B cell (primary cell): Measurements from ENCODE around the gene TMED9. TPM values are rescaled to one million over a fixed set of nuclear protein-coding genes. Genes with fewer than 3 reads are reported as not detected.

ENCODE experiments used
- ATAC-seq: fragments of 200-7000 bp; cut with Tn5 transposase; one replicate; pipeline ENCODE4 v1.10.0; 2021; ENCODE audit warnings: low read depth, mild to moderate bottlenecking, moderate number of reproducible peaks, moderate library complexity
- CTCF ChIA-PET: fragments of 350-600 bp; sonication (Branson Sonifier 250); formaldehyde crosslinking; loops from one replicate; lab custom pipeline; 2021; ENCODE audit warnings: antibody characterized with exemption, inconsistent platforms; lab: Charles Lee
- POLR2A ChIA-PET: fragments of 350-600 bp; sonication (Branson Sonifier 250); formaldehyde crosslinking; loops from one replicate; lab custom pipeline; 2021; ENCODE audit warnings: antibody characterized with exemption; lab: Charles Lee
- DNase-seq: peaks from one replicate; pipeline ENCODE4 v3.0.0; 2013
- H2AFZ ChIP-seq: 2 replicates; pipeline ENCODE4 v1.6.1; 2012; ENCODE audit warnings: mild to moderate bottlenecking, low read depth, low read length; ENCODE audit not compliant: insufficient read depth, poor library complexity, severe bottlenecking
- H3K27ac ChIP-seq, 2 donors: 1 replicate in 1 of 2; 2 replicates in 1 of 2; pipeline ENCODE4 v1.5.1; 2012 to 2013; ENCODE audit warnings: low read length in 2 of 2, mild to moderate bottlenecking in 2 of 2, moderate library complexity in 1 of 2
- H3K27me3 ChIP-seq, 4 experiments: fragments of 200-600 bp in 1 of 4; sonication (generic) in 1 of 4; replicated peaks in 1 of 4; 1 replicate in 2 of 4; 2 replicates in 2 of 4; pipeline versions ENCODE4 v1.6.1 to v1.7.0; 2013 to 2016; ENCODE audit warnings: low read length in 3 of 4, mild to moderate bottlenecking in 2 of 4, mixed read lengths in 1 of 4, moderate library complexity in 1 of 4; ENCODE audit not compliant: insufficient read depth in 4 of 4, control insufficient read depth in 3 of 4; ENCODE audit errors: control extremely low read depth in 1 of 4
- H3K36me3 ChIP-seq, 2 experiments: replicated peaks in 1 of 2; 1 replicate in 1 of 2; 2 replicates in 1 of 2; pipeline versions ENCODE4 v1.6.1 to v1.7.1; 2013; ENCODE audit warnings: low read length in 1 of 2; ENCODE audit not compliant: insufficient read depth in 2 of 2, control insufficient read depth in 1 of 2; ENCODE audit errors: control extremely low read depth in 1 of 2, extremely low read depth in 1 of 2
- H3K4me1 ChIP-seq, 2 donors: fragments of 200-600 bp in 1 of 2; sonication (generic) in 1 of 2; 1 replicate in 1 of 2; 2 replicates in 1 of 2; pipeline versions ENCODE4 v1.5.1 to v1.6.1; 2013 to 2017; ENCODE audit warnings: low read length in 2 of 2; ENCODE audit not compliant: control insufficient read depth in 2 of 2, insufficient read depth in 2 of 2
- H3K4me2 ChIP-seq: replicated peaks from 2 replicates; pipeline ENCODE3; 2012; ENCODE audit warnings: mild to moderate bottlenecking, low read depth, low read length; ENCODE audit not compliant: poor library complexity, severe bottlenecking
- H3K4me3 ChIP-seq, 5 experiments: fragments of 200-600 bp in 1 of 5; sonication (generic) in 1 of 5; 1 replicate in 3 of 5; 2 replicates in 2 of 5; pipeline versions ENCODE4 v1.5.1 to v1.7.0; 2011 to 2016; ENCODE audit warnings: low read length in 4 of 5, mild to moderate bottlenecking in 4 of 5, low read depth in 2 of 5, control low read depth in 1 of 5, moderate library complexity in 1 of 5; ENCODE audit not compliant: insufficient read depth in 1 of 5; ENCODE audit errors: control extremely low read depth in 1 of 5, extremely low read depth in 1 of 5
- H3K79me2 ChIP-seq: fragments of 200-600 bp; sonication (generic); one replicate; pipeline ENCODE4 v1.6.0; 2016; ENCODE audit warnings: low read length; ENCODE audit not compliant: control insufficient read depth, insufficient read depth
- H3K9ac ChIP-seq: fragments of 200-600 bp; sonication (generic); 2 replicates; pipeline ENCODE4 v1.6.1; 2017; ENCODE audit warnings: mild to moderate bottlenecking, low read length, moderate library complexity
- H3K9me3 ChIP-seq, 3 donors: one replicate each; pipeline versions ENCODE4 v1.6.1 to v1.7.1; 2013; ENCODE audit warnings: low read length in 2 of 3; ENCODE audit not compliant: control insufficient read depth in 2 of 3, insufficient read depth in 1 of 3; ENCODE audit errors: control extremely low read depth in 1 of 3
- H4K20me1 ChIP-seq: 2 replicates; pipeline ENCODE4 v1.6.0; 2012; ENCODE audit warnings: mild to moderate bottlenecking, low read length; ENCODE audit not compliant: insufficient read depth, control insufficient read depth, poor library complexity, severe bottlenecking
- H3K27ac Mint-ChIP-seq: one replicate; pipeline ENCODE4 v1.8.0; 2021; ENCODE audit warnings: mixed read lengths
- H3K27me3 Mint-ChIP-seq: one replicate; pipeline ENCODE4 v1.8.0; 2021; ENCODE audit warnings: mixed read lengths
- H3K4me1 Mint-ChIP-seq: one replicate; pipeline ENCODE4 v1.8.0; 2021; ENCODE audit warnings: mixed read lengths
- H3K4me3 Mint-ChIP-seq: one replicate; pipeline ENCODE4 v1.8.0; 2021; ENCODE audit warnings: mixed read lengths
- H3K9me3 Mint-ChIP-seq: one replicate; pipeline ENCODE4 v1.8.0; 2022; ENCODE audit warnings: mixed read lengths; ENCODE audit not compliant: insufficient read depth
- CTCF ChIP-seq: fragments of 200-600 bp; IDR thresholded peaks from one replicate; pipeline ENCODE4 v1.8.0; 2022; ENCODE audit warnings: antibody characterized with exemption, mild to moderate bottlenecking
- EZH2 ChIP-seq: IDR thresholded peaks from 2 replicates; pipeline ENCODE4 v1.6.1; 2012; ENCODE audit warnings: borderline replicate concordance, low read depth, mild to moderate bottlenecking, moderate library complexity, low read length; ENCODE audit not compliant: insufficient read depth, poor library complexity, severe bottlenecking
- WGBS: methylation state at CpG from one replicate; pipeline ENCODE4 v1.1.5; 2013; ENCODE audit warnings: missing lambda C conversion rate; ENCODE audit not compliant: insufficient coverage; 5-methylcytosine and 5-hydroxymethylcytosine counted together
- intact Hi-C: fragments of 100-400 bp; cut with micrococcal nuclease; formaldehyde crosslinking; loops from one replicate; pipeline ENCODE4 v1.10.0; 2022
- polyA plus RNA-seq: library from polyadenylated mRNA; depleted of rRNA; stranded (reverse); fragments of >200 nt; gene quantifications from 2 replicates; pipeline ENCODE4 v1.2.3, GENCODE V29; 2012
- total RNA-seq, 2 donors: library from RNA; stranded (reverse); fragments of 120-200 nt in 1 of 2; gene quantifications; 1 replicate in 1 of 2; 2 replicates in 1 of 2; pipeline versions ENCODE4 v1.2.3 to v1.2.4, GENCODE V29; 2013 to 2022

The TMED9 gene
- total and polyA plus RNA-seq, 2 donors (not counting 1 experiment from before 2014, with no cell fraction given), result 54.7 to 67.6 TPM

GRCh38 chr5:177608243-177609075 is 16.5 kb downstream of the TMED9 start:
- WGBS, result 95% methylated on average over 35 of the region's 37 CpGs
- H3K27me3 ChIP-seq, result no peaks in the 10 kb centered on the region
- Mint-ChIP-seq H3K27ac (no peak overlapping the region), H3K4me3 (no peak overlapping the region), H3K27me3 (no peaks in the 10 kb centered on the region), H3K4me1 (peaks cover 16% of the 10 kb centered on the region), H3K9me3 (no peaks in the 10 kb centered on the region)
- H3K36me3 ChIP-seq, result peaks cover 0 to 10% of the 10 kb centered on the region in 2 experiments
- TF ChIP-seq EZH2 (no peak), CTCF (no peak)
- H3K79me2 ChIP-seq, result no peaks in the 10 kb centered on the region
- peaks cover 5 to 10% of the 10 kb centered on the region in 2 donors for H3K4me1 ChIP-seq
- no peak overlapping the region for H3K27ac ChIP-seq
- H3K9me3 ChIP-seq, result no peaks in the 10 kb centered on the region
- no peak for DNase-seq
- no peak overlapping the region for H3K4me2 ChIP-seq
- CTCF ChIA-PET, result interaction anchor here (2.2 kb wide), 1 partner anchor 10 kb away, joined by 10 read pairs; the partner anchor contains the start of gene B4GALT7
- POLR2A ChIA-PET, result interaction anchor here (0.5 to 0.6 kb wide), 2 partner anchors 509 to 550 kb away, joined by 5 to 9 read pairs; no protein-coding TSS in a partner anchor
- peaks cover 14% of the 10 kb centered on the region for H4K20me1 ChIP-seq
- no peak overlapping the region for H2AFZ ChIP-seq
- intact Hi-C loops, result loop anchor here (10.0 kb wide), 1 partner anchor 204 kb away; the partner anchor contains the start of genes F12 and PFN3
- H3K9ac ChIP-seq, result no peak overlapping the region
- no peak for ATAC-seq
- H3K4me3 ChIP-seq, result no peak overlapping the region
